DOHH2 (cell line): Measurements from ENCODE around the gene PIGM.

Experiments used
- H3F3A ChIP-seq: fragments of 200-600 bp; sonication (generic), shearing (Covaris generic); 2 replicates; pipeline ENCODE4 v1.6.0; 2016; ENCODE audit warnings: antibody characterized with exemption, mild to moderate bottlenecking; ENCODE audit not compliant: control insufficient read depth, insufficient read depth
- H3K27ac ChIP-seq: fragments of 200-600 bp; sonication (generic); 2 replicates; pipeline ENCODE4 v1.5.1; 2014; ENCODE audit warnings: low read depth, mild to moderate bottlenecking, low read length, moderate library complexity
- H3K27me3 ChIP-seq: fragments of 200-600 bp; sonication (generic); 2 replicates; pipeline ENCODE4 v1.6.1; 2014; ENCODE audit warnings: mild to moderate bottlenecking, low read length, mixed read lengths; ENCODE audit not compliant: control insufficient read depth
- H3K36me3 ChIP-seq: fragments of 200-600 bp; sonication (generic); 2 replicates; pipeline ENCODE4 v1.6.1; 2014; ENCODE audit warnings: mild to moderate bottlenecking, low read length, moderate library complexity, mixed read lengths; ENCODE audit not compliant: control insufficient read depth
- H3K4me1 ChIP-seq: fragments of 200-600 bp; sonication (generic); 2 replicates; pipeline ENCODE4 v1.6.1; 2014; ENCODE audit warnings: mild to moderate bottlenecking, low read length, mixed read lengths; ENCODE audit not compliant: control insufficient read depth
- H3K4me2 ChIP-seq: fragments of 200-600 bp; sonication (generic); 2 replicates; pipeline ENCODE4 v1.6.0; 2014; ENCODE audit warnings: mild to moderate bottlenecking, low read length, moderate library complexity
- H3K4me3 ChIP-seq: fragments of 200-600 bp; sonication (generic); 2 replicates; pipeline ENCODE4 v1.5.1; 2014; ENCODE audit warnings: mild to moderate bottlenecking, low read length, mixed read lengths
- H3K79me2 ChIP-seq: fragments of 200-600 bp; sonication (generic); 2 replicates; pipeline ENCODE4 v1.6.1; 2014; ENCODE audit warnings: mild to moderate bottlenecking, low read length, mixed read lengths; ENCODE audit not compliant: control insufficient read depth
- H3K9me2 ChIP-seq: fragments of 200-600 bp; sonication (generic); replicated peaks from 2 replicates; pipeline ENCODE4 v1.6.1; 2014; ENCODE audit warnings: mild to moderate bottlenecking, low read length, mixed read lengths; ENCODE audit not compliant: control insufficient read depth
- H3K9me3 ChIP-seq: fragments of 200-600 bp; sonication (generic); 2 replicates; pipeline ENCODE4 v1.6.1; 2014; ENCODE audit warnings: antibody characterized with exemption, low read length, mixed read lengths; ENCODE audit not compliant: control insufficient read depth, insufficient read depth
- H4K20me1 ChIP-seq: fragments of 200-600 bp; sonication (generic); 2 replicates; pipeline ENCODE4 v1.6.0; 2014; ENCODE audit warnings: low read depth, mild to moderate bottlenecking, antibody characterized with exemption, low read length, moderate library complexity; ENCODE audit not compliant: control insufficient read depth, insufficient read depth
- CTCF ChIP-seq: fragments of 200-600 bp; sonication (generic); IDR thresholded peaks from one replicate; pipeline ENCODE4 v1.5.1; 2014; ENCODE audit warnings: antibody characterized with exemption, mild to moderate bottlenecking, low read depth, low read length; ENCODE audit not compliant: poor library complexity, severe bottlenecking
- EZH2phosphoT487 ChIP-seq: fragments of 200-600 bp; sonication (generic); IDR thresholded peaks from 2 replicates; pipeline ENCODE4 v1.6.1; 2017; ENCODE audit warnings: borderline replicate concordance, mild to moderate bottlenecking, antibody characterized with exemption, low read length, moderate library complexity, mixed read lengths

PIGM gene

GRCh38 chr1:159990005-159990404 lies 41.8 kb downstream of the PIGM start:
- Histone ChIP-seq H3K4me1 (peaks cover 4% of the 10 kb centered on the region), H3K9me3 (no peaks in the 10 kb centered on the region), H4K20me1 (no peaks in the 10 kb centered on the region), H3K36me3 (no peaks in the 10 kb centered on the region), H3K4me2 (no peak overlapping the region), H3K4me3 (no peak overlapping the region), H3F3A (no peaks in the 10 kb centered on the region), H3K27ac (no peak overlapping the region), H3K27me3 (peaks cover 30% of the 10 kb centered on the region), H3K79me2 (no peaks in the 10 kb centered on the region), H3K9me2 (no peaks in the 10 kb centered on the region)
- TF ChIP-seq CTCF: no peak
- TF ChIP-seq EZH2phosphoT487: no peak

DNA sequence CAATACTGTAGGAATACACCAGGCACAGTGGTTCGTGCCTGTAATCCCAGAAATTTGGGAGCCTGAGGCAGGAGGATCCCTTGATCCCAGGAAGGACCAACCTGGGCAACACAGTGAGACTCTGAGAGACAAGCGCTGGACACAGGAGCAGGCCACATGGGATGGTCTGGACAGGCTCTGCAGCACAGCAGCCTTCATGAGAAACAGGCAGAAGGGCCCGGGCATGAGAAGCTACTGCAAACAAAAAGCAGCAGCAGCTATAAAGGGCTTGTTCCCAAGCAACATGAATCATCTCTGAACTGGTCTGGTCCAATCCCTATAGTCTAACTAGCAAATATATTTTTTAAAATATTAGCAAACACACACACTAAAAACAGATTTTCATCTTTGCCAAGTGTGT lies 42.2 kb downstream of the PIGM start:
- H3K27ac ChIP-seq: no peak overlapping the region
- H4K20me1 ChIP-seq: no peaks in the 10 kb centered on the region
- H3K9me3 ChIP-seq: no peaks in the 10 kb centered on the region
- H3K4me3 ChIP-seq: no peak overlapping the region
- no peaks in the 10 kb centered on the region for H3K79me2 ChIP-seq
- no peaks in the 10 kb centered on the region for H3K36me3 ChIP-seq
- H3K4me1 ChIP-seq: peaks cover 4% of the 10 kb centered on the region
- H3K9me2 ChIP-seq: no peaks in the 10 kb centered on the region
- TF ChIP-seq EZH2phosphoT487 (no peak), CTCF (no peak)
- peaks cover 34% of the 10 kb centered on the region for H3K27me3 ChIP-seq
- H3F3A ChIP-seq: no peaks in the 10 kb centered on the region
- H3K4me2 ChIP-seq: no peak overlapping the region

DNA sequence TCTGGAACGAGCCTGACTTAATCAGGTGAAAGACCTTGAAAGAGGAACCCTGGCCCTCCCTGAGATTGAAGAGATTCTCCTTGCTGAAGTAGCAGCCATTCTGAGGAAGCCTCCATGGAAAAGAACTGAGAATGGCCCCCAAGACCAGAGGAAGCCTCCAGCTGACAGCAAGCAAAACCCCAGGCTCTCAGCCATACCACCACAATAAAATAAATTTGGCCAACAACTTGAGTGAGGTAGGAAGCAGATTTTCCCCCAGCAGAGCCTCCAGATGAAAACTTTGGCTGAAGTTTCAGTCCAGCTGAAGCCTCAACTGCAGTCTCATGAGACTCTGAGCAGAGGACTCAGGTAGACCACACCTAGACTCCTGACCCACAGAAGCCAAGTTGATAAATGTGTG lies 43.8 kb downstream of the PIGM start:
- Histone ChIP-seq H3K4me1 (peaks cover 4% of the 10 kb centered on the region), H3K9me2 (no peaks in the 10 kb centered on the region), H3K79me2 (no peaks in the 10 kb centered on the region), H3K27ac (no peak overlapping the region), H3K4me2 (no peak overlapping the region), H3F3A (no peaks in the 10 kb centered on the region), H3K9me3 (no peaks in the 10 kb centered on the region), H3K4me3 (no peak overlapping the region), H3K36me3 (no peaks in the 10 kb centered on the region), H3K27me3 (peaks cover 43% of the 10 kb centered on the region), H4K20me1 (no peaks in the 10 kb centered on the region)
- no peak for TF ChIP-seq CTCF
- TF ChIP-seq EZH2phosphoT487: no peak

DNA sequence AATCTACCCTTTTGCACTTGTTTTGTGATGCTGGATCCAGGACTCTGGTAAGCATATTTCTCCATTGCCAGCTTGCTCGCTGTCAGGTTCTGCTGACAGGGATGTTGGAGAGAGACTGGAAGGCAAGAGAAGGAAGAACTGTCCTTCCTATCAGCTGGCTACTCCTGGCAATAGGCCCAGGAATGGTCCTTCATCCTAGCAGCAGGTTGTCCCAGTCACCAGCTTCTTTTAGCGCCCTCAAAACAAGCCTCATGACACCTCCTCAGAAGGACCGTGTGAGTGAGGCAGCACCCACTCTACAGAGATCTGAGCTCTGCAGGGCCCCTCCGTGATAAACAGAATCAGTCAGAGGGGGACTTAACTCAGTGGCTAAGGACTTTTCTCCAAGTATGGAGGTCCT lies 44.6 kb downstream of the PIGM start:
- H3K36me3 ChIP-seq: no peaks in the 10 kb centered on the region
- H3K27me3 ChIP-seq: peaks cover 43% of the 10 kb centered on the region
- H3F3A ChIP-seq: no peaks in the 10 kb centered on the region
- H3K4me3 ChIP-seq: no peak overlapping the region
- TF ChIP-seq EZH2phosphoT487 (no peak), CTCF (no peak)
- no peaks in the 10 kb centered on the region for H3K79me2 ChIP-seq
- H4K20me1 ChIP-seq: no peaks in the 10 kb centered on the region
- H3K27ac ChIP-seq: no peak overlapping the region
- no peak overlapping the region for H3K4me2 ChIP-seq
- no peaks in the 10 kb centered on the region for H3K9me3 ChIP-seq
- H3K9me2 ChIP-seq: no peaks in the 10 kb centered on the region
- peaks cover 4% of the 10 kb centered on the region for H3K4me1 ChIP-seq
